ENCODE results near the gene CBFA2T2. TPM values are rescaled to one million over a fixed set of nuclear protein-coding genes. Genes with fewer than 3 reads are reported as not detected.

CBFA2T2 gene
- total RNA-seq, 1 donor from 2014 or later = 84.1 TPM

- H3K4me3 Mint-ChIP-seq (ENCODE audit: unreplicated experiment) = no peak overlapping the region
- H3K9me3 Mint-ChIP-seq (ENCODE audit: unreplicated experiment) = no peaks in the 10 kb centered on the region
- no peaks in the 10 kb centered on the region for H3K27me3 Mint-ChIP-seq (ENCODE audit: unreplicated experiment)
- no peak for DNase-seq
- peaks cover 10% of the 10 kb centered on the region for H3K4me1 Mint-ChIP-seq (ENCODE audit: low read depth, unreplicated experiment)
- no peak for TF ChIP-seq CTCF (IDR thresholded peaks at IDR 0.05; ENCODE audit: partially characterized antibody, unreplicated experiment)
- no peak overlapping the region for H3K27ac Mint-ChIP-seq (ENCODE audit: unreplicated experiment)
- no peaks in the 10 kb centered on the region for H3K36me3 Mint-ChIP-seq (ENCODE audit: unreplicated experiment)
Observed at GRCh38 chr20:33601861-33602260, 112.0 kb downstream of the CBFA2T2 start.

- DNase-seq = no peak
- Mint-ChIP-seq H3K27ac (ENCODE audit: unreplicated experiment) (no peak overlapping the region), H3K4me1 (ENCODE audit: low read depth, unreplicated experiment) (peaks cover 10% of the 10 kb centered on the region), H3K4me3 (ENCODE audit: unreplicated experiment) (no peak overlapping the region), H3K36me3 (ENCODE audit: unreplicated experiment) (no peaks in the 10 kb centered on the region), H3K9me3 (ENCODE audit: unreplicated experiment) (no peaks in the 10 kb centered on the region), H3K27me3 (ENCODE audit: unreplicated experiment) (no peaks in the 10 kb centered on the region)
- no peak for TF ChIP-seq CTCF (IDR thresholded peaks at IDR 0.05; ENCODE audit: partially characterized antibody, unreplicated experiment)
Observed at GRCh38 chr20:33602826-33603590, 113.1 kb downstream of the CBFA2T2 start.

GRCh38 chr20:33604084-33604990 is 114.4 kb downstream of the CBFA2T2 start:
- H3K4me3 Mint-ChIP-seq (ENCODE audit: unreplicated experiment) = no peak overlapping the region
- no peak for DNase-seq
- H3K9me3 Mint-ChIP-seq (ENCODE audit: unreplicated experiment) = no peaks in the 10 kb centered on the region
- no peak for TF ChIP-seq CTCF (IDR thresholded peaks at IDR 0.05; ENCODE audit: partially characterized antibody, unreplicated experiment)
- no peak overlapping the region for H3K27ac Mint-ChIP-seq (ENCODE audit: unreplicated experiment)
- H3K27me3 Mint-ChIP-seq (ENCODE audit: unreplicated experiment) = no peaks in the 10 kb centered on the region
- no peaks in the 10 kb centered on the region for H3K36me3 Mint-ChIP-seq (ENCODE audit: unreplicated experiment)
- H3K4me1 Mint-ChIP-seq (ENCODE audit: low read depth, unreplicated experiment) = peaks cover 10% of the 10 kb centered on the region

GRCh38 chr20:33604991-33605370 is 115.1 kb downstream of the CBFA2T2 start:
- Mint-ChIP-seq H3K9me3 (ENCODE audit: unreplicated experiment) (no peaks in the 10 kb centered on the region), H3K4me1 (ENCODE audit: low read depth, unreplicated experiment) (peaks cover 10% of the 10 kb centered on the region), H3K36me3 (ENCODE audit: unreplicated experiment) (no peaks in the 10 kb centered on the region), H3K27me3 (ENCODE audit: unreplicated experiment) (no peaks in the 10 kb centered on the region), H3K27ac (ENCODE audit: unreplicated experiment) (no peak overlapping the region), H3K4me3 (ENCODE audit: unreplicated experiment) (no peak overlapping the region)
- no peak for TF ChIP-seq CTCF (IDR thresholded peaks at IDR 0.05; ENCODE audit: partially characterized antibody, unreplicated experiment)
- DNase-seq = no peak
